A204.1 (cell line): ENCODE measurements around the gene B4GALT2.

Experiments
- FAIRE-seq: peaks from 2 replicates; lab custom pipeline; 2012; peaks lifted over from hg19 to GRCh38; lab: Jason Lieb, UNC

The B4GALT2 gene

GRCh38 chr1:43987159-43987902 is 8.3 kb downstream of the B4GALT2 start:
- FAIRE-seq, result no peak

- no peak for FAIRE-seq
Measured at GRCh38 chr1:43990271-43991199, 11.5 kb downstream of the B4GALT2 start.

GRCh38 chr1:43991200-43991475 is 12.1 kb downstream of the B4GALT2 start:
- FAIRE-seq, result no peak

DNA sequence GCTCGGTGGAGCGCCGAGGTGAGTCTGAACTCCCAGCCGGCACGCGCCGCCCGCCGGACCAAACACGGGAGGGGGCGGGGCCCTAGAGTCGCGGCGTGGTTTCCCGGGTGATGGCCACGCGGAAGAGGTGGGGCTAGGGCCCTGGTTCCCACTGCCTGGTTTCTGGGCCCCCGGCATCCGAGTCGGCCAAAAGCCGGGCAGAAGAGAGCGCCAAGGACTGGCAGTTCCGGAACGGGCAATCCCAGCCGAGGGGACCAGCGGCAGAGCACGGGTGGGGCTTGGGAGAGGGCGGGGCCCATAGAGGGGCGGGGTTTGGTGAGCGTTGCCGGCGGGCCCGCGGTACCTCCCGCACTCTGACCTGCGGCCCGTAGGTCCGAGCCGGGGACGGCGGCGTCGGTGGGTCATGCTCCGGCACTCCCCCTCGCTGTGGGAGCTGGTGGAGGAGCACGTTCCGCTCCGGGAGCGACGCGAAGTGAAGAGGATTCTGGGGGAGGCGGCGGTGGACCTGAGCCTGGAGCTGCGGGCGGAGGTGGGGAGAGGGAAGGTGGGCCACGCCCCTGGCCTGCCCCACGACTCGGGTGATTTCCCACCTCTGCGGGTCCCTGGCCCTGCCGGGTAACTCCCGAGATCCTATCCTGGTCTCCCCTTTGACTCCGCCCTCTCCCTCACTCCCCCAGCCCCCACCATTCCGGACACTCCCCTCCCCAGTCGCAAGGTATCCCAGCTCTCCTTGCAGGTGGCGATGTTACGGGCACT is 12.6 kb downstream of the B4GALT2 start, which contains the start of gene CCDC24:
Gene CCDC24 (plus strand): TSS at position 124 of the 756 bp plus-strand sequence. CDS start 280 bp downstream, at position 404.
- no peak for FAIRE-seq

- FAIRE-seq, result no peak
Measured at GRCh38 chr1:43992232-43992995, 13.4 kb downstream of the B4GALT2 start.

GRCh38 chr1:43993206-43993914 is 14.3 kb downstream of the B4GALT2 start:
- no peak for FAIRE-seq

DNA sequence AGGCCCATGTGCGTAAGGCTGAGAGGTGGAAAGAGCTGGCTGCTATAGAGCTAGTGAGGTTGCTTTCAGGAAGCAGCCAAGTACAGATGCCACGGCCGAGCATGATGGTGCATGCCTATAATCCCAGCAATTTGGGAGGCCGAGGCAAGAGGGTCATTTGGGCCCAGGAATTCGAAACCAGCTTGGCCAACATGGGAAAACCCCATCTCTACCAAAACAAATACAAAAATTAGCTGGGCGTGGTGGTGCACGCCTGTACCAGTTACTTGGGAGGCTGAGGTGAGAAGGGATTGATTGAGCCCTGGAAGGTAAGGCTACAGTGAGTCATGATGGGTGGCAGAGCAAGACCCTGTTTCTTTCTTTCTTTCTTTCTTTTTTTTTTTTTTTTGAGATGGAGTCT is 15.1 kb downstream of the B4GALT2 start:
- no peak for FAIRE-seq

DNA sequence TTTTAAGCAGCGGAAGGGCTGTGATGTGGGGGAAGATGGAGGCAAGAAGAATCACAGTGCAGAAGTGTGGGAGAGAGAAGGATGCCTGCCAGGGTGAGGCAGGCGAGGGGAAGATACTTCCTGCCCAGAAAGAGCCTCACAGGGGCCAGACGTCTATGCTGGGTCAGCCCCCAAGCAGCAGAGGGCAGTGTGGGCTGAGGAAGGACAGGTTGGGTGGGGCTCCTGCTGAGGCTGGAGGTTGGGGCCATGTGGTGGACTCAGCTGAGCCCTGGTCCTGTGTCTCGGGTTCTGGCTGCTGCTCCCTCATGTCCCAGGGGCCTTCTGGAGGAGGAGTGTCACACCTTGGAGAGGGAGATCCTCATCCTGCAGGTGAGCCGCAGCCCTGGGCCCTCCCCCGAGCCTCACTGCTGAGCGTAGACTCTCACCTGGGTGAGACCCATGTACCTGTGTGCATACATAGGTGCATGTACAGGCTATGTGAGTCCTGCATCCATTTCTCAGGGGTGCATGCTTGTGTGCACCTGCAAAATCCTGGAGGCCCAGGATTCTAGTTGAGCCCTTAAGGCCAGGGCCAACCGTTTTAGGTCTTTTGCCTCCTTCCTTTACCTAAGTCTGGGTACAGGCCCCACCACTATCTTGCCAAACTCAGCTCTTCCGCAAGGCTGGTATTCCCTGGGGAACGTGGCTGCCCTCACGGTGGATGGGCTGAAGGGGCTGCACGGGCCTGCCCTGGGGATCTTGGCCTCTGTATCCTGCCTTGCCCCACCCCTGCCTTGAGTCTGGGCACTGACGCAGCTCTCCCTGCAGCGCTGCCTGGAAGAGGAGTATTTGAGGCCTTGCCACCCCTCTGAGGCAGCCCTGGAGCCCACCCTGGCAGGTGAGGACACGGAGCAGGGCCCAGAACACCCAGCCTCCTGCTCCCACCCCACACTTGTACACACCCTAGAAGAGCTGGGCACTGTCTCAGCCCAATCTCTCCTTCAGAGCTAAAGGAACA is 16.1 kb downstream of the B4GALT2 start:
- FAIRE-seq, result no peak

DNA sequence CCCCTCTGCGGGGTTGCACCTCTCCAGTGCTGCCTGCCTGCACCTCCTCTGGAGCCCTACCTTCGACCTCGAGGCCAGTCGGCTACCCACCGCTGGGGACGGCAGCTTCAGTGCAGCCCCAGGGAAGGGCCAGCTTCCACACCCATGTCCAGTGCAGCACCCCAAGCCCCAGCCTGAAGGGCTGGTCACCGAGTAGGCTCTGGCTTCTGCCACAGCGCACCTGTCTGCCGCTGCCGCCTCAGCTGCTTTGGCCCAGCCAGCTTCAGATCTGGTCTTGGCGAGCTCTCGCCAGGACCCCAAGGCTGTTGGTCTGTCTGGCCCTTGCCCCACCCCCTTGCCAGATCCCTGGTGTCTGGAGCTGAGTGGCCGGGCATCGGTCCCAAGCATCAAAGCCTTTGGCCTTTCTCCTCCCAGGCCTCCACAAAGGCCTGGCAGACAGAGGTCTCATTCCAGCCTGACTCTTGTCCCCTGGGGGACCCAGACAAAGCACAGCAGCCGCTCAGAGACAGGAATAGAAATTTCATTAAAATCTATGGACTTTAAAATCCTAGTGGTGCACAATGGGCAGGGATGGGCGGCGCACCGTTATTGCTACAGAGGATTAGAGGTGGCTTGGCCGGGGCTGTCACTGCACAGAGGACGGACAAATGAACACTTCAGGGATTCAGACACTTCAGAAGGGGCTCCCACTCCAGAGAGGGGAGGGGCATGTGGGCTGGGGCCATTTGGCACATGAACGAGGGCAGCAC is 17.1 kb downstream of the B4GALT2 start:
- FAIRE-seq, result no peak

GRCh38 chr1:43996733-43997115 is 17.7 kb downstream of the B4GALT2 start:
- FAIRE-seq, result no peak

- FAIRE-seq, result no peak
Measured at GRCh38 chr1:43997295-43997999, 18.4 kb downstream of the B4GALT2 start.

DNA sequence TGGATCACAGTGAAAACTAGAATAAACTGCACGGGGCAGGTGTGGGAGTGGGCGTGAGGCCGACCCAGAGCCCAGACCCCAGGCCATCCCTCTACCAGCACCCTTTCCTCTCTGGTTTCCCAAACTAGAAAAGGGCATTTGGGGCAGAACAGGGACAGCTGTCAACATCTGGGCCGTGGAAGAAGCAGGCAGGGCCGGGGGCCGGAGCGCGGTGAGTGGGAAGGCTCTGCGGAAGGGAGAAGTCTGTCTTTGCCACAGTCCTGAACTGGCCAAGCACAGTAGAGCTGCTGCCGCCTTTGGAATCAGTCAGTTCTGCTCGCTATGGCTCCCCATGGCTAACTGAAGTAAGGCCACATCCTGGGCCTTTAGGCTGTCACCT is 19.0 kb downstream of the B4GALT2 start:
- FAIRE-seq, result no peak

DNA sequence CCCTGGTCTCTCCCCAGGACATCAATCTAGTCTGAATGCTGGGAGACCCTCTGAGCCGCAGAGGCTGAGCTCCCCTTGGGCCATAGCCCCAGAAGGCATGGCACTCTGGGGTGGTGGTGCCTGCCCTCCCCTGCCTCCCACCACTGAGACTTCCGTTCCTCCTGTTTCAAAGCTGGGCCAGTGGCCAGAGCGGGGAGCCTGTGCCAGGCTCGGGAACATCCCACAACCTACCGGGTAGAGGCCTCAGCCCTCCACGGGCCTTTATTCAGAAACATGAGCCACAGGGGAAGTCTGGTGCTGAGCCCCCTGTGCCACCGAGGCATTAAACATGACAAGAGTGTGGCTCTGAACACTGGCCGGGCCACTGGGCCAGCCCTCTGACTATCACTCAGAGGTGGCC is 20.4 kb downstream of the B4GALT2 start:
- FAIRE-seq, result no peak

DNA sequence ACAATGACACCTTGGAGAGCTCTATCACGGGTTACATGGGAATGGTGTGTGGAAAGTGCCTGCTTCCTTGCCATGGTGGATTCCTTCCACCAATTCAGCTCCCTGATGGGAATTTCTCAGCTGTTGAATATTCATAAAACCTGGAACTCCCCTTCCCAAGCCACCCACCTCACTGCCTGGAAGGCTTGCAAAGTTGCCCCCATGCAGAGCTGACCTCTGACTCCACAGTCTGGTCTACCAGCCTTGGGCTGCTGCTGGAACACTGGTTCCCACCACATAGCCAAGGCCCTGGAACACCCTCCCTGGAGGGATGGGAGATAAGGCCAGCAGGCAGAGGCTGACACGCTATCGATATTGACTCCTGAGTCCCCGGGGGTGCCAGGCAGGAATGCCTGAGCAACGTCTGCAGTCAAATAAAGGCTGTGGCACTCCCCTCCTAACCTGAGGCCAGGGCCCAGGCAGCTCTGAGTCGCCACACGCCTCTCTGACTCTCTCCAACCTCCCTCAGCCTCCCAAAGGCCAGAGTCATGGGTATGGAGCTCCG is 21.2 kb downstream of the B4GALT2 start:
- no peak for FAIRE-seq

- no peak for FAIRE-seq
Measured at GRCh38 chr1:44002165-44002564, 23.2 kb downstream of the B4GALT2 start.

GRCh38 chr1:44002606-44003157 is 23.7 kb downstream of the B4GALT2 start:
- FAIRE-seq, result no peak

GRCh38 chr1:44008259-44008658 is 29.2 kb downstream of the B4GALT2 start:
- no peak for FAIRE-seq

GRCh38 chr1:44010935-44011471 is 32.0 kb downstream of the B4GALT2 start:
- no peak for FAIRE-seq
